ENCODE data around the gene ATIC. TPM values are rescaled to one million over a fixed set of nuclear protein-coding genes. Genes with fewer than 3 reads are reported as not detected.
"Not testable (repeated sequence)": the region's sequence is repeated elsewhere in the genome, so short reads cannot be mapped to it uniquely, and the experiment has no call there.

The ATIC gene
- polyA plus RNA-seq, 1 experiment: 83.0 TPM

GRCh38 chr2:215288112-215288815, 23.6 kb upstream of the ATIC start:
- ChIA-PET POLR2A (interaction anchor here (0.6 kb wide), 1 partner anchor 10 kb away, joined by 4 read pairs; no protein-coding TSS in a partner anchor), CTCF (interaction anchor here (1.1 kb wide), 1 partner anchor 18 kb away, joined by 7 read pairs; no protein-coding TSS in a partner anchor)
- no peak for TF ChIP-seq CTCF (IDR thresholded peaks at IDR 0.05; ENCODE audit: insufficient read depth, low read depth, low read length)
- H3K27me3 ChIP-seq (ENCODE audit: control insufficient read depth, insufficient read depth, low read length): no peaks in the 10 kb centered on the region
- no peaks in the 10 kb centered on the region for H3K36me3 ChIP-seq (ENCODE audit: control insufficient read depth, insufficient read depth, low read length)
- no peak for DNase-seq (ENCODE audit: low read depth)
- no peak overlapping the region for H3K4me3 ChIP-seq (ENCODE audit: low read depth, low read length)

- no peak for DNase-seq (ENCODE audit: low read depth)
- H3K4me3 ChIP-seq (ENCODE audit: low read depth, low read length): no peak overlapping the region
- no peaks in the 10 kb centered on the region for H3K27me3 ChIP-seq (ENCODE audit: control insufficient read depth, insufficient read depth, low read length)
- ChIA-PET CTCF (interaction anchor here (0.6 to 1.4 kb wide), 2 partner anchors 21 to 640 kb away, joined by 3 to 5 read pairs; no protein-coding TSS in a partner anchor), POLR2A (no interaction called here)
- TF ChIP-seq CTCF (IDR thresholded peaks at IDR 0.05; ENCODE audit: insufficient read depth, low read depth, low read length): no peak
- H3K36me3 ChIP-seq (ENCODE audit: control insufficient read depth, insufficient read depth, low read length): no peaks in the 10 kb centered on the region
Measured at GRCh38 chr2:215290980-215291599, 20.8 kb upstream of the ATIC start.

GRCh38 chr2:215293879-215294278, 18.0 kb upstream of the ATIC start:
- ChIA-PET POLR2A (no interaction called here), CTCF (interaction anchor here (0.7 kb wide), 2 partner anchors 24 to 748 kb away, joined by 3 read pairs; no protein-coding TSS in a partner anchor)
- Histone ChIP-seq H3K36me3 (ENCODE audit: control insufficient read depth, insufficient read depth, low read length) (no peaks in the 10 kb centered on the region), H3K4me3 (ENCODE audit: low read depth, low read length) (no peak overlapping the region), H3K27me3 (ENCODE audit: control insufficient read depth, insufficient read depth, low read length) (no peaks in the 10 kb centered on the region)
- no peak for DNase-seq (ENCODE audit: low read depth)
- TF ChIP-seq CTCF (IDR thresholded peaks at IDR 0.05; ENCODE audit: insufficient read depth, low read depth, low read length): no peak

- TF ChIP-seq CTCF (IDR thresholded peaks at IDR 0.05; ENCODE audit: insufficient read depth, low read depth, low read length): no peak
- no peaks in the 10 kb centered on the region for H3K27me3 ChIP-seq (ENCODE audit: control insufficient read depth, insufficient read depth, low read length)
- CTCF ChIA-PET: no interaction called here
- no peaks in the 10 kb centered on the region for H3K36me3 ChIP-seq (ENCODE audit: control insufficient read depth, insufficient read depth, low read length)
- DNase-seq (ENCODE audit: low read depth): no peak
- POLR2A ChIA-PET: no interaction called here
- H3K4me3 ChIP-seq (ENCODE audit: low read depth, low read length): no peak overlapping the region
Measured at GRCh38 chr2:215299337-215299859, 12.5 kb upstream of the ATIC start.

- H3K36me3 ChIP-seq (ENCODE audit: control insufficient read depth, insufficient read depth, low read length): no peaks in the 10 kb centered on the region
- POLR2A ChIA-PET: no interaction called here
- no peak overlapping the region for H3K4me3 ChIP-seq (ENCODE audit: low read depth, low read length)
- CTCF ChIA-PET: no interaction called here
- DNase-seq (ENCODE audit: low read depth): no peak
- H3K27me3 ChIP-seq (ENCODE audit: control insufficient read depth, insufficient read depth, low read length): no peaks in the 10 kb centered on the region
- no peak for TF ChIP-seq CTCF (IDR thresholded peaks at IDR 0.05; ENCODE audit: insufficient read depth, low read depth, low read length)
Measured at GRCh38 chr2:215301994-215302393, 9.9 kb upstream of the ATIC start.

- H3K36me3 ChIP-seq (ENCODE audit: control insufficient read depth, insufficient read depth, low read length); POLR2A ChIA-PET; H3K27me3 ChIP-seq (ENCODE audit: control insufficient read depth, insufficient read depth, low read length); DNase-seq (ENCODE audit: low read depth): not testable (repeated sequence)
- peak overlapping the region; percentile 63 for H3K4me3 ChIP-seq (ENCODE audit: low read depth, low read length)
- CTCF ChIA-PET: interaction anchor here (1.2 to 1.6 kb wide), 2 partner anchors 14 to 350 kb away, joined by 3 to 6 read pairs; no protein-coding TSS in a partner anchor
Measured at GRCh38 chr2:215311259-215311624, 617 bp upstream of the ATIC start.

Data from BJ (cell line).